Progenitor cell of endocrine pancreas (in vitro differentiated cells): ENCODE measurements around the gene ABCA5. TPM values are rescaled to one million over a fixed set of nuclear protein-coding genes. Genes with fewer than 3 reads are reported as not detected.

Source experiments
- DNase-seq: peaks from one replicate; pipeline ENCODE4 v3.0.0; 2021; ENCODE audit warnings: low spot score; ENCODE audit not compliant: unreplicated experiment
- H3K27ac Mint-ChIP-seq: 2 replicates; pipeline ENCODE4 v1.8.0; 2021; ENCODE audit warnings: mild to moderate bottlenecking, moderate library complexity, mixed read lengths
- H3K27me3 Mint-ChIP-seq: 2 replicates; pipeline ENCODE4 v1.8.0; 2021; ENCODE audit warnings: mixed read lengths
- H3K36me3 Mint-ChIP-seq: 2 replicates; pipeline ENCODE4 v1.8.0; 2022; ENCODE audit warnings: mixed read lengths; ENCODE audit not compliant: insufficient read depth
- H3K4me1 Mint-ChIP-seq: 2 replicates; pipeline ENCODE4 v1.8.0; 2021; ENCODE audit warnings: low read depth, mixed read lengths
- H3K4me3 Mint-ChIP-seq: 2 replicates; pipeline ENCODE4 v1.8.0; 2021; ENCODE audit warnings: low read depth, mild to moderate bottlenecking, moderate library complexity, mixed read lengths
- H3K9me3 Mint-ChIP-seq: 2 replicates; pipeline ENCODE4 v1.8.0; 2021; ENCODE audit warnings: low read depth, mixed read lengths
- total RNA-seq: library from RNA; stranded (reverse); gene quantifications from 2 replicates; pipeline ENCODE4 v1.2.1, GENCODE V29; 2021
- TF ChIP-seq, protein P1 (sequence below): fragments of 200-600 bp; sonication (generic); IDR thresholded peaks from one replicate; pipeline ENCODE4 v1.5.0; 2021; ENCODE audit warnings: antibody characterized with exemption, mild to moderate bottlenecking; ENCODE audit not compliant: unreplicated experiment

Gene ABCA5
- total RNA-seq, 1 donor from 2014 or later, result 10.9 TPM

DNA sequence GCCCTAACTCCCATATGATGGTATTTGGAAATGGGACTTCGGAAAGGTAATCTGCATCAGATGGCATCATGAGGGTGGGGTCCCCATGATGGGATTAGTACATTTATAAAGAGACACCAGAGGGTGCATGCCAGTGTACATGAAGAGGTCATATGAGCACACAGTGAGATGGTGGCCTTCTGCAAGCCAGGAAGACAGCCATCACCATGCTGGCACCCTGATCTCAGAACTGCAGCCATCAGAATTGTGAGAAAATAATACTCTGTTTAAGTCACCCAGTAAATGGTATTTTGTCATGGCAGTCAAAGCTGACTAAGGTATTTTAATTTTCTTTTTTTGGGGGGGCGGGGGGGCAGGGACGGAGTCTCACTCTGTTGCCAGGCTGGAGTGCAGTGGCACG lies 51.2 kb downstream of the ABCA5 start:
- DNase-seq, result no peak
- H3K4me3 Mint-ChIP-seq, result no peak overlapping the region
- TF ChIP-seq, protein P1, sequence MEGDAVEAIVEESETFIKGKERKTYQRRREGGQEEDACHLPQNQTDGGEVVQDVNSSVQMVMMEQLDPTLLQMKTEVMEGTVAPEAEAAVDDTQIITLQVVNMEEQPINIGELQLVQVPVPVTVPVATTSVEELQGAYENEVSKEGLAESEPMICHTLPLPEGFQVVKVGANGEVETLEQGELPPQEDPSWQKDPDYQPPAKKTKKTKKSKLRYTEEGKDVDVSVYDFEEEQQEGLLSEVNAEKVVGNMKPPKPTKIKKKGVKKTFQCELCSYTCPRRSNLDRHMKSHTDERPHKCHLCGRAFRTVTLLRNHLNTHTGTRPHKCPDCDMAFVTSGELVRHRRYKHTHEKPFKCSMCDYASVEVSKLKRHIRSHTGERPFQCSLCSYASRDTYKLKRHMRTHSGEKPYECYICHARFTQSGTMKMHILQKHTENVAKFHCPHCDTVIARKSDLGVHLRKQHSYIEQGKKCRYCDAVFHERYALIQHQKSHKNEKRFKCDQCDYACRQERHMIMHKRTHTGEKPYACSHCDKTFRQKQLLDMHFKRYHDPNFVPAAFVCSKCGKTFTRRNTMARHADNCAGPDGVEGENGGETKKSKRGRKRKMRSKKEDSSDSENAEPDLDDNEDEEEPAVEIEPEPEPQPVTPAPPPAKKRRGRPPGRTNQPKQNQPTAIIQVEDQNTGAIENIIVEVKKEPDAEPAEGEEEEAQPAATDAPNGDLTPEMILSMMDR, result no peak
- H3K27me3 Mint-ChIP-seq, result no peaks in the 10 kb centered on the region
- H3K36me3 Mint-ChIP-seq, result peaks cover 2% of the 10 kb centered on the region
- H3K4me1 Mint-ChIP-seq, result no peaks in the 10 kb centered on the region
- H3K9me3 Mint-ChIP-seq, result no peaks in the 10 kb centered on the region
- no peak overlapping the region for H3K27ac Mint-ChIP-seq

DNA sequence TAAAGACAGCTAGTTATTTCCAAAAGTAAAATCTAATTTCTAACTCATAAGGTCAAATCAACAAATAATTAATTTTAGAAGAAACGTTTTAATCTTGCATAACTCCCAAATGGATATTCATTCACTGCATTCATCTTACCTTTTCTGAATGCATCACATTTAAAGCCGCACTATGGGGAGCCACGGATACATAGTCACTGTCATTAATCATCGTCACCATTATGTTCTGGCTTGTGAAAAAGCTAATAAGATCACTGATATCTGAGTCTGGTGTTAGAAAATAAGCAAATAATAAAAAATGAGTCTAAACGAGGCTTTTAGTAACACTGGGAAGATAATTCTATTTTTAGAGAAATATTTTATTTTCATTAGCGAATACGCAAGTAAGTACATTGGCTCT lies 55.9 kb downstream of the ABCA5 start:
- no peak overlapping the region for H3K4me3 Mint-ChIP-seq
- TF ChIP-seq, protein P1, result no peak
- H3K9me3 Mint-ChIP-seq, result no peaks in the 10 kb centered on the region
- H3K27me3 Mint-ChIP-seq, result no peaks in the 10 kb centered on the region
- H3K27ac Mint-ChIP-seq, result no peak overlapping the region
- no peak for DNase-seq
- no peaks in the 10 kb centered on the region for H3K4me1 Mint-ChIP-seq
- H3K36me3 Mint-ChIP-seq, result peaks cover 2% of the 10 kb centered on the region

DNA sequence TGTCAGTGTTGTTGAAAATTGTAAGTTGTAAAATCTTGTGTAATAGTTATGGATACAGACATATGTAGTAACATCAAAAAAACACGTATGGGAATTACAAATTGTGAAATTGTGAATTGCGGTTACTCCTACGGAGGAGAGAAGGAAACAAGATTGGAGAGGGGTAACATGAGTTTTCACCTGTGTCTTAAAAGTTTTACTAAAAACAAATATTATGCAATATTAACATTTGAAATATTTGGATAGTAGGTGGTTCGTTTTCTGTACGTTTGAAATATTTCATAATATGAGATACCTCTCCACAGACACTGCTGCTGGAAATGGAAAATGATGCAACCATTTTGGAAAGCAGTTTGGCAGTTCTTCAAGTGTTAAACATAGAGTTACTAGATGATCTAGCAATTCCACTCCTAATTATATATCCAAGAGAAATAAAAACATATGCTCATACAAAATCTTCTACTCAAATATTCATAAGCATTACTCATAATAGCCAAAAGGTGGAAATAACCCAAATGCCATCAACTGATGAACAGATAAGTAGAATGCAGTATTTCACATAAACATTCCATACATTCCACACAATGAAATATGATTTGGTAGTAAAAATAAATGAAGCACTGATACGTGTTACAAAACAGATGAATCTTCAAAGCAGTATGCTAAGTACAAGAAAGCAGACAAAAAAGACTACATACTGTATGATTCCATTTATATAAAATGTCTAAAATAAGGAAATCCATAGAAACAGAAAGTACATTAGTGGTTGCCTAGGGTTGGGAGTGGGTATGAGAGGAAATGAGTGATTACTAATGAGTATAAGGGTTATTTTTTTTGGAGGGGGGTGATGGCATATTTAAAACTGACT lies 57.6 kb downstream of the ABCA5 start:
- H3K27ac Mint-ChIP-seq, result no peak overlapping the region
- TF ChIP-seq, protein P1, result no peak

DNA sequence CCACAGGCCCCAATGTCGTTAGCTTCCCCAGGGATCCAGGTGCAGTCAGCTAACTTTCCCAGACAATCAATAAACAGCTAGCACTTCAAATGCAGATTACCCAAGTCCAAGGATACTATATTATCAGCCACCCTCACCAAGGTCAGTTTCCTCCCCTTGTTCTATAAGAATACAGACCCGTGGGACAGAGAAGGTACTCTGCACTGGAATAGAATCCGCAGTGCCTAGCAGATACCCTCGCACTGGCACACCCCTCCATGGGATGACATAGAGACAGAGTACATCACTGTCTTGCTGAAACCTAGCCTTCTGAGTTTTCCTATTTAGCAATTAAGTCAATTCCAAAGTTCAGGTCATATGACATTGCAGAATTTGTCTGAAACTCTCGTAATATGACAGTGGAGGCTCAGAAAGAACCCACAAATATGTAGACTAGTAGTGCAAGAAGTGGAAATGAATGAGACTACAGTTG lies 58.4 kb downstream of the ABCA5 start:
- no peaks in the 10 kb centered on the region for H3K4me1 Mint-ChIP-seq
- DNase-seq, result no peak
- H3K9me3 Mint-ChIP-seq, result no peaks in the 10 kb centered on the region
- no peak overlapping the region for H3K4me3 Mint-ChIP-seq
- H3K27ac Mint-ChIP-seq, result no peak overlapping the region
- H3K27me3 Mint-ChIP-seq, result no peaks in the 10 kb centered on the region
- no peaks in the 10 kb centered on the region for H3K36me3 Mint-ChIP-seq
- TF ChIP-seq, protein P1, result no peak

More for the DNA sequence above, 57.6 kb downstream of the ABCA5 start:
- H3K27me3 Mint-ChIP-seq, result no peaks in the 10 kb centered on the region
- no peaks in the 10 kb centered on the region for H3K4me1 Mint-ChIP-seq
- H3K4me3 Mint-ChIP-seq, result no peak overlapping the region
- H3K36me3 Mint-ChIP-seq, result no peaks in the 10 kb centered on the region
- no peaks in the 10 kb centered on the region for H3K9me3 Mint-ChIP-seq
- no peak for DNase-seq

DNA sequence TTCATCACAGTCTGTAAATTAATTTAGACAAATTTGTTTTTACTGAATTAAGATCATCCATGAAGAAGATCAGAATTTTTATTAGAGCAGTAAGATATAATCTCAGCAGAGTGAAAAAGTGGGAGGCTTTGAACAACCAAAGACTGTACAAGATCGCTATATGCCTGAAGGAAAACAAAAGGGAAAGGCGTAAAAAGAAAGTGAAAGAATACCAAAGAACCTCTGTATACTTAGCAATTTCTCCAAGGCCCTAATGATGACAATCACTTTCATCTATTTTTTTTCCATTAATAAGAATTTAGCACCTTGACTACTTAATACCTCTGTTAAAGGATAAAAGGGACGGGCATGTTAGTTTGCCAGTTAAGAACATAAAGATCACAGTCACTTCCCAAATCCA lies 59.7 kb downstream of the ABCA5 start:
- Mint-ChIP-seq H3K36me3 (no peaks in the 10 kb centered on the region), H3K27me3 (no peaks in the 10 kb centered on the region), H3K9me3 (no peaks in the 10 kb centered on the region), H3K4me1 (no peaks in the 10 kb centered on the region), H3K27ac (no peak overlapping the region), H3K4me3 (no peak overlapping the region)
- TF ChIP-seq, protein P1, result no peak
- no peak for DNase-seq
